GM10248 (cell line): ENCODE data around the gene TRIM68.

Source experiments
- CTCF ChIA-PET: fragments of 300-600 bp; sonication (Branson Sonifier 250); formaldehyde crosslinking; extraction: SDS; loops from one replicate; lab custom pipeline; 2021; ENCODE audit warnings: antibody characterized with exemption; lab: Yijun Ruan, JAX
- POLR2A ChIA-PET: fragments of 350-650 bp; sonication (Branson Sonifier 250); formaldehyde crosslinking; extraction: SDS; loops from one replicate; lab custom pipeline; 2020; ENCODE audit warnings: antibody characterized with exemption; lab: Yijun Ruan, JAX
- DNase-seq: peaks from one replicate; pipeline ENCODE4 v3.0.0; 2012; ENCODE audit errors: extremely low spot score
- TF ChIP-seq, protein P1 (sequence below): IDR thresholded peaks from 2 replicates; pipeline ENCODE4 v1.5.1; 2012; ENCODE audit warnings: mild to moderate bottlenecking, low read depth; ENCODE audit errors: extremely low read depth, missing control alignments, control extremely low read depth

TRIM68 gene

DNA sequence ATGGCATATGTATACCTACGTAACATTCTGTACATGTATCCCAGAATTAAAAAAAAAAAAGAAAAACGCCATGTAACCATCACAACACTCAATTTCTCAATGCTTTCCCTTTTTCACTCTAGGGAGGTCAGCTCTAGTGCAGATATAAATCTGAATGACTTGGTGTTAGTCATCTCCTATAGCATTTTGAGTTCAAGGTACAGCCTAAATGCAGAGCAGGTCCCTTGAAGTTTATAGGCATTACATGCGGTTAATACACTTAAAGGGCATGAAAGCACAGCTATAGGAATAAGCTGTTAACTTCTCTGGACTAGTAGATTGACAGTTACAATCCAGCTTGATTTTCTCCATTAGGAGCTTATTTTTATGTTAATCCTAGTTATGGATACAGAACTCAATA, 42.7 kb downstream of the TRIM68 start:
- TF ChIP-seq, protein P1, sequence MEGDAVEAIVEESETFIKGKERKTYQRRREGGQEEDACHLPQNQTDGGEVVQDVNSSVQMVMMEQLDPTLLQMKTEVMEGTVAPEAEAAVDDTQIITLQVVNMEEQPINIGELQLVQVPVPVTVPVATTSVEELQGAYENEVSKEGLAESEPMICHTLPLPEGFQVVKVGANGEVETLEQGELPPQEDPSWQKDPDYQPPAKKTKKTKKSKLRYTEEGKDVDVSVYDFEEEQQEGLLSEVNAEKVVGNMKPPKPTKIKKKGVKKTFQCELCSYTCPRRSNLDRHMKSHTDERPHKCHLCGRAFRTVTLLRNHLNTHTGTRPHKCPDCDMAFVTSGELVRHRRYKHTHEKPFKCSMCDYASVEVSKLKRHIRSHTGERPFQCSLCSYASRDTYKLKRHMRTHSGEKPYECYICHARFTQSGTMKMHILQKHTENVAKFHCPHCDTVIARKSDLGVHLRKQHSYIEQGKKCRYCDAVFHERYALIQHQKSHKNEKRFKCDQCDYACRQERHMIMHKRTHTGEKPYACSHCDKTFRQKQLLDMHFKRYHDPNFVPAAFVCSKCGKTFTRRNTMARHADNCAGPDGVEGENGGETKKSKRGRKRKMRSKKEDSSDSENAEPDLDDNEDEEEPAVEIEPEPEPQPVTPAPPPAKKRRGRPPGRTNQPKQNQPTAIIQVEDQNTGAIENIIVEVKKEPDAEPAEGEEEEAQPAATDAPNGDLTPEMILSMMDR: no peak
- POLR2A ChIA-PET: no interaction called here
- no peak for DNase-seq
- CTCF ChIA-PET: no interaction called here

DNA sequence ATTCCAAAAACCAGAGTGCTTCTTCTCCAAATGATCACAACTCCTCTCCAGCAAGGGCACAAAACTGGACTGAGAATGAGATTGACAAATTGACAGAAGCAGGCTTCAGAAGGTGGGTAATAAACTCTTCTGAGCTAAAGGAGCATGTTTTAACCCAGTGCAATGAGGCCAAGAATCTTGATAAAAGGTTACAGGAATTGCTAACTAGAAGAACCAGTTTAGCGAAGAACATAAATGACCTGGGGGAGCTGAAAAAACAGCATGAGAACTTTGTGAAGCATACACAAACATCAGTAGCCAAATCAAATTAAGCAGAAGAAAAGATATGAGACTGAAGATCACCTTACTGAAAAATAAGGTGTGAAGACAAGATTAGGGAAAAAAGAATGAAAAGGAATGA, 47.6 kb downstream of the TRIM68 start:
- TF ChIP-seq, protein P1: no peak
- ChIA-PET CTCF (interaction anchor here (1.3 to 1.4 kb wide), 2 partner anchors 17 to 21 kb away, joined by 3 to 4 read pairs; no protein-coding TSS in a partner anchor), POLR2A (no interaction called here)
- no peak for DNase-seq

DNA sequence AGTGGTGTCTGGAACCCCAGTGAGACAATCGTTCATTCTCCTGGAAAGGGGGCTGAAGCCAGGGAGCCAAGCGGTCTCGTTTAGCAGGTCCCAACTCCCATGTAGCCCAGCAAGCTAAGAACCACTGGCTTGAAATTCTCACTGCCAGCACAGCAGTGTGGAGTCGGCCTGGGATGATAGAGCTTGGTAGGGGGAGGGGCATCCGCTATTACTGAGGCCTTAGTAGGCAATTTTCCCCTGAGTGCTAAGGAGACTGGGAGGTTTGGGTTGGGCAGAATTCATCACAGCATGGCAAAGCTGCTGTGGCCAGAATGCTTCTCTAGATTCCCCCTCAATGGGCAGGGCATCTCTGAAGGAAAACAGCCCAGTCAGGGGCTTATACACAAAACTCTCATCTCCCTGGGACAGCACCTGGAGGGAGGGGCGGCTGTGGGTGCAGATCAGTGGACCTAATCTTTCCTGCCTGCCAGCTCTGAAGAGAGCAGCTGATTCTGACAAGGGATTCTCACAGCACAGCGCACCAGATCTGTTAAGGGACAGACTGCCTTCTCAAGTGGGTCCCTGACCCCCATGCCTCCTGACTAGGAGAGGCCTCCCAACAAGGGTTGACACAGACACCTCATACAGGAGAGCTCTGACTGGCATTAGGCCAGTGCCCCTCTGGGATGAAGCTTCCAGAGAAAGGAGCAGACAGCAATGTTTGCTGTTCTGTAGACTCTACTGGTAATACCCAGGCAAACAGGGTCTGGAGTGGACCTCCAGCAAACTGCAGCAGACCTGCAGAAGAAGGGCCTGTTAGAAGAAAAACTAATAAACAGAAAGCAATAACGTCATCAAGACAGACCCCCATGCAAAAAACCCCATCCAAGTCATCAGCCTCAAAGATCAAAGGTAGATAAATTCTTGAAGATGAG, 48.2 kb downstream of the TRIM68 start:
- DNase-seq: no peak
- TF ChIP-seq, protein P1: no peak
- CTCF ChIA-PET: interaction anchor here (1.2 to 1.4 kb wide), 3 partner anchors 17 to 21 kb away, joined by 3 to 4 read pairs (median 3); no protein-coding TSS in a partner anchor
- POLR2A ChIA-PET: no interaction called here

DNA sequence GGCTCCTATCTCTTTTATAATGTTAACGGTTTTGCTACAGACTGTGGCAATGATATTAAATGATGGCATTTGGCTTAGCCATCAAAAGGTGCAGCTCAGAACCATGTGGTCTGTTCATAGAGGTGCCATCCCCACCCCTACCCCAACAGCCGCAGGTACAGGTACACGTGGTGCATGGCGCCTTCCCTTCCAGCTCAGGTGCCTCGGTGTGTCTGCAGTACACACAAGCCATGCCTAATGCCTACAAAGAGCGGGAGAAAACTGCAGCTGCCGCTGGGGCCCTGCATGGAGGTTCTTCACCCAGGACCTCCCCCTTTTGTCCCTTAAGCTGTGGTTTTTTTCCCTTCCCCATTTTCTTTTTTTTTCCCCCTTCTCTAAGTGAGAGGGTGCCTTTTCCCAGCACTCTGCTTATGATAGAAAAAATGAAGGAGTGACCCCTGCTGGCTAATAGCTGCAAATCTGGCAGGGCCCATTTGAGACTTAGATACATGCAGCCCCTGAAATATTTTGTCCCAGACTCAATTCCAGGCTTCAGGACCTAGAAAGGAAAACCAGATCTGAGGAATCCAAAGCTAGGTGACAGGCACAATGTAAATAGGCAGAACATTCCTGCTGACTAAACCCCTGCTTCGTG, 56.6 kb downstream of the TRIM68 start:
- TF ChIP-seq, protein P1: no peak
- POLR2A ChIA-PET: no interaction called here
- DNase-seq: peak; percentile 25
- CTCF ChIA-PET: interaction anchor here (2.0 to 3.5 kb wide), 2 partner anchors 13 to 364 kb away, joined by 16 to 17 read pairs; no protein-coding TSS in a partner anchor
